Endothelial cell (in vitro differentiated cells): ENCODE results near the gene GMCL1. TPM values are rescaled to one million over a fixed set of nuclear protein-coding genes. Genes with fewer than 3 reads are reported as not detected.

ENCODE experiments used
- DNase-seq: peaks from one replicate; pipeline ENCODE4 v3.0.0; 2021; ENCODE audit warnings: low spot score
- H3K27ac Mint-ChIP-seq: one replicate; pipeline ENCODE4 v1.8.0; 2021; ENCODE audit warnings: mixed read lengths, inconsistent platforms; ENCODE audit not compliant: unreplicated experiment
- H3K27me3 Mint-ChIP-seq: one replicate; pipeline ENCODE4 v1.8.0; 2021; ENCODE audit warnings: mild to moderate bottlenecking, moderate library complexity, mixed read lengths, inconsistent platforms; ENCODE audit not compliant: unreplicated experiment
- H3K36me3 Mint-ChIP-seq: one replicate; pipeline ENCODE4 v1.8.0; 2021; ENCODE audit warnings: mild to moderate bottlenecking, low read depth, mixed read lengths, inconsistent platforms; ENCODE audit not compliant: unreplicated experiment
- H3K4me1 Mint-ChIP-seq: one replicate; pipeline ENCODE4 v1.8.0; 2021; ENCODE audit warnings: mild to moderate bottlenecking, mixed read lengths, inconsistent platforms; ENCODE audit not compliant: unreplicated experiment
- H3K4me3 Mint-ChIP-seq: one replicate; pipeline ENCODE4 v1.8.0; 2021; ENCODE audit warnings: mild to moderate bottlenecking, mixed read lengths, inconsistent platforms; ENCODE audit not compliant: unreplicated experiment
- H3K9me3 Mint-ChIP-seq: one replicate; pipeline ENCODE4 v1.8.0; 2021; ENCODE audit warnings: mixed read lengths, inconsistent platforms; ENCODE audit not compliant: unreplicated experiment
- CTCF ChIP-seq: fragments of 200-600 bp; sonication (generic); IDR thresholded peaks from one replicate; pipeline ENCODE4 v1.5.0; 2021; ENCODE audit warnings: antibody characterized with exemption; ENCODE audit not compliant: unreplicated experiment
- total RNA-seq: library from RNA; stranded (reverse); fragmentation: NEBNext Ultra II Directional; extraction: Animal tissue kit (Norgen Biotek cat#: 25700); gene quantifications from one replicate; pipeline ENCODE4 v1.2.1, GENCODE V29; 2021; ENCODE audit not compliant: unreplicated experiment

Gene GMCL1
- total RNA-seq, 1 donor from 2014 or later: 8.6 TPM

GRCh38 chr2:69805887-69806286, 23.6 kb upstream of the GMCL1 start:
- TF ChIP-seq CTCF: no peak
- peaks cover 16% of the 10 kb centered on the region for H3K4me1 Mint-ChIP-seq
- H3K27me3 Mint-ChIP-seq: no peaks in the 10 kb centered on the region
- H3K4me3 Mint-ChIP-seq: no peak overlapping the region
- no peak for DNase-seq
- H3K36me3 Mint-ChIP-seq: peaks cover 20% of the 10 kb centered on the region
- no peak overlapping the region for H3K27ac Mint-ChIP-seq
- no peaks in the 10 kb centered on the region for H3K9me3 Mint-ChIP-seq

GRCh38 chr2:69807821-69808540, 21.5 kb upstream of the GMCL1 start:
- Mint-ChIP-seq H3K27ac (no peak overlapping the region), H3K36me3 (peaks cover 18% of the 10 kb centered on the region), H3K4me1 (peaks cover 12% of the 10 kb centered on the region), H3K4me3 (no peak overlapping the region), H3K9me3 (no peaks in the 10 kb centered on the region), H3K27me3 (no peaks in the 10 kb centered on the region)
- TF ChIP-seq CTCF: no peak
- DNase-seq: no peak

- Mint-ChIP-seq H3K36me3 (peaks cover 18% of the 10 kb centered on the region), H3K4me3 (no peak overlapping the region), H3K27me3 (no peaks in the 10 kb centered on the region), H3K27ac (no peak overlapping the region), H3K9me3 (no peaks in the 10 kb centered on the region), H3K4me1 (no peaks in the 10 kb centered on the region)
- no peak for DNase-seq
- no peak for TF ChIP-seq CTCF
Observed at GRCh38 chr2:69810550-69810949, 18.9 kb upstream of the GMCL1 start.

GRCh38 chr2:69811018-69811417, 18.4 kb upstream of the GMCL1 start:
- DNase-seq: no peak
- Mint-ChIP-seq H3K9me3 (no peaks in the 10 kb centered on the region), H3K36me3 (peaks cover 15% of the 10 kb centered on the region), H3K4me3 (no peak overlapping the region), H3K27me3 (no peaks in the 10 kb centered on the region), H3K27ac (no peak overlapping the region), H3K4me1 (no peaks in the 10 kb centered on the region)
- no peak for TF ChIP-seq CTCF

- H3K36me3 Mint-ChIP-seq: peaks cover 11% of the 10 kb centered on the region
- no peak for DNase-seq
- H3K9me3 Mint-ChIP-seq: no peaks in the 10 kb centered on the region
- no peaks in the 10 kb centered on the region for H3K27me3 Mint-ChIP-seq
- H3K4me1 Mint-ChIP-seq: peaks cover 2% of the 10 kb centered on the region
- no peak overlapping the region for H3K4me3 Mint-ChIP-seq
- no peak overlapping the region for H3K27ac Mint-ChIP-seq
- no peak for TF ChIP-seq CTCF
Observed at GRCh38 chr2:69811591-69811990, 17.9 kb upstream of the GMCL1 start.
